Measurements from ENCODE around the gene SSR1.
"Not testable (repeated sequence)": the region's sequence is repeated elsewhere in the genome, so short reads cannot be mapped to it uniquely, and the experiment has no call there.

SSR1 gene

DNA sequence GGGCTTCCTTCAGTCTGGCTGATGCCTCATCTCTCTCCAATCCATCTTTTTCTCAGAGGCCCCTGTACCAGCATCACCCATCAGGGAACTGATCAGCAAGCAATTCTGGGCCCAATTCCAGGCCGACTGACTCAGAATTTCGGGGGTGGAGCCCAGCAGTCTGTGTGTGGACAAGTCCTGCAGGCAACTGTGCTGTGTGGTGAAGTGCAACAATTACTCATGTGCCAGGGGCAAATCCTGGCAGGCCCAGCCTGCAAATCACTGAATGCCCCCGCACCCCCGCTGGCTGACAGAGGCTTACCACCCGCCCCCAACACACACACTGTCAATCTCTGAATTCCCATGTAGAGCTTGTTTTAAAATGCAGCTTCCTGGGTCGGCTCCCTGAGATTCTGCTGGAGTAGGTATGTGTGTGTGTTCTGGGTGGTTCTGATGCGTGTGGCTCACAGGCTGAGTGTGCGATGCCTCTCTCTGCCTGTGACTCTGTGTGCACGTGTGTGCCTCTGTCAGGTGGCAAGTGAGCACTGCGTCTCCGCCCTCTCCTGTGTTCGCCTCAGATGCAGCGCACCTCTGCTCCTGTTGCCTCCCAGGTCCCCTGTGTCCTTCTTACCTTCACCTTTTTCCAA is 45.4 kb downstream of the SSR1 start:
- TF ChIP-seq, protein P1, sequence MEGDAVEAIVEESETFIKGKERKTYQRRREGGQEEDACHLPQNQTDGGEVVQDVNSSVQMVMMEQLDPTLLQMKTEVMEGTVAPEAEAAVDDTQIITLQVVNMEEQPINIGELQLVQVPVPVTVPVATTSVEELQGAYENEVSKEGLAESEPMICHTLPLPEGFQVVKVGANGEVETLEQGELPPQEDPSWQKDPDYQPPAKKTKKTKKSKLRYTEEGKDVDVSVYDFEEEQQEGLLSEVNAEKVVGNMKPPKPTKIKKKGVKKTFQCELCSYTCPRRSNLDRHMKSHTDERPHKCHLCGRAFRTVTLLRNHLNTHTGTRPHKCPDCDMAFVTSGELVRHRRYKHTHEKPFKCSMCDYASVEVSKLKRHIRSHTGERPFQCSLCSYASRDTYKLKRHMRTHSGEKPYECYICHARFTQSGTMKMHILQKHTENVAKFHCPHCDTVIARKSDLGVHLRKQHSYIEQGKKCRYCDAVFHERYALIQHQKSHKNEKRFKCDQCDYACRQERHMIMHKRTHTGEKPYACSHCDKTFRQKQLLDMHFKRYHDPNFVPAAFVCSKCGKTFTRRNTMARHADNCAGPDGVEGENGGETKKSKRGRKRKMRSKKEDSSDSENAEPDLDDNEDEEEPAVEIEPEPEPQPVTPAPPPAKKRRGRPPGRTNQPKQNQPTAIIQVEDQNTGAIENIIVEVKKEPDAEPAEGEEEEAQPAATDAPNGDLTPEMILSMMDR (IDR thresholded peaks at IDR 0.05; ENCODE audit: insufficient read depth, low read length, poor library complexity, severe bottlenecking), result no peak
- TF ChIP-seq EZH2phosphoT487 (conservative IDR thresholded peaks at IDR 0.05; ENCODE audit: low read length), result no peak
- Histone ChIP-seq H4K20me1 (ENCODE audit: low read depth, low read length) (no peaks in the 10 kb centered on the region), H3K9me2 (replicated peaks; ENCODE audit: insufficient read depth, low read length) (no peaks in the 10 kb centered on the region), H3K4me3 (ENCODE audit: insufficient read depth, low read length, poor library complexity, severe bottlenecking) (no peak overlapping the region), H3K36me3 (ENCODE audit: low read length) (no peaks in the 10 kb centered on the region), H2AFZ (ENCODE audit: low read depth, low read length, severe bottlenecking) (no peak overlapping the region), H3K27me3 (ENCODE audit: low read length) (no peaks in the 10 kb centered on the region), H3K4me2 (ENCODE audit: low read depth, low read length, poor library complexity, severe bottlenecking) (no peak overlapping the region), H3K9ac (ENCODE audit: low read length) (no peak overlapping the region), H3K9me3 (ENCODE audit: insufficient read depth, low read length) (no peaks in the 10 kb centered on the region), H3K27ac (ENCODE audit: low read depth, low read length) (no peak overlapping the region), H3K79me2 (ENCODE audit: insufficient read depth, low read length) (no peaks in the 10 kb centered on the region), H3F3A (ENCODE audit: insufficient read depth) (no peaks in the 10 kb centered on the region)

DNA sequence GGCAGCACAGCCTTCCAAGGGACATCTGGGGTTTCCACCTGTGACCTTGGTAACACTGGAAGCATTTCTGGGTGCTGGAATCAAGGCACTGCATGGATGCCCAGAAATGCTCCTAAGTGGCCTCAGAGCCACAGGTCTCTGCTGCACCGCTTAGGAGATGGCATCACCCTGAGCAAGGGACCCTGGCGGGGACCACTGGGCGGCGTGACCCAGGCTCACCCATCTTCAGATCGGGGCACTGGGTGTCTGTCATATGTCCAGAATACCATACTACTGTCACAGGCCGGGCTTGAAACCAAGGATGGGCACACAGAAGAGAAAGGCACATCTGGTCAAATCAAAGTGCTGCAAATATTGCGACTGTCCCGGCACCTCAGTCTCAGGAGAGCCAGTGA is 45.9 kb downstream of the SSR1 start:
- Histone ChIP-seq H3K4me2 (ENCODE audit: low read depth, low read length, poor library complexity, severe bottlenecking) (no peak overlapping the region), H3K9ac (ENCODE audit: low read length) (no peak overlapping the region), H3K9me3 (ENCODE audit: insufficient read depth, low read length) (no peaks in the 10 kb centered on the region), H3K27ac (ENCODE audit: low read depth, low read length) (no peak overlapping the region), H3K9me2 (replicated peaks; ENCODE audit: insufficient read depth, low read length) (no peaks in the 10 kb centered on the region), H3F3A (ENCODE audit: insufficient read depth) (no peaks in the 10 kb centered on the region), H3K27me3 (ENCODE audit: low read length) (no peaks in the 10 kb centered on the region), H3K4me3 (ENCODE audit: insufficient read depth, low read length, poor library complexity, severe bottlenecking) (no peak overlapping the region), H4K20me1 (ENCODE audit: low read depth, low read length) (no peaks in the 10 kb centered on the region), H3K79me2 (ENCODE audit: insufficient read depth, low read length) (no peaks in the 10 kb centered on the region), H3K36me3 (ENCODE audit: low read length) (no peaks in the 10 kb centered on the region), H2AFZ (ENCODE audit: low read depth, low read length, severe bottlenecking) (no peak overlapping the region)
- TF ChIP-seq, protein P1 (IDR thresholded peaks at IDR 0.05; ENCODE audit: insufficient read depth, low read length, poor library complexity, severe bottlenecking), result no peak
- TF ChIP-seq EZH2phosphoT487 (conservative IDR thresholded peaks at IDR 0.05; ENCODE audit: low read length), result no peak

DNA sequence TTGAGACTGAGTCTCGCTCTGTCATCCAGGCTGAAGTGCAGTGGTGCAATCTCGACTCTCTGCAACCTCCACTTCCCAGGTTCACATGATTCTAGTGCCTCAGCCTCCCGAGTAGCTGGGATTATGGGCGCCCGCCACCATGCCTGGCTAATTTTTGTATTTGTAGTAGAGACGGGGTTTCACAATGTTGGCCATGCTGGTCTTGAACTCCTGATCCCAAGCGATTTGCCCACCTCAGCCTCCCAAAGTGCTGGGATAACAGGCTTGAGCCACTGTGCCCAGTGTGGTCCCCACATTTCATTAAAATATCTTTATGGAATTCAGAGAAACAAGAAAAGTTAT is 47.6 kb downstream of the SSR1 start:
- H3K79me2 ChIP-seq (ENCODE audit: insufficient read depth, low read length); H3F3A ChIP-seq (ENCODE audit: insufficient read depth); H3K4me3 ChIP-seq (ENCODE audit: insufficient read depth, low read length, poor library complexity, severe bottlenecking); H3K27me3 ChIP-seq (ENCODE audit: low read length); H3K9me3 ChIP-seq (ENCODE audit: insufficient read depth, low read length); H4K20me1 ChIP-seq (ENCODE audit: low read depth, low read length); H3K9ac ChIP-seq (ENCODE audit: low read length); H3K9me2 ChIP-seq (replicated peaks; ENCODE audit: insufficient read depth, low read length); H3K36me3 ChIP-seq (ENCODE audit: low read length); H3K4me2 ChIP-seq (ENCODE audit: low read depth, low read length, poor library complexity, severe bottlenecking); H3K27ac ChIP-seq (ENCODE audit: low read depth, low read length); H2AFZ ChIP-seq (ENCODE audit: low read depth, low read length, severe bottlenecking): not testable (repeated sequence)

DNA sequence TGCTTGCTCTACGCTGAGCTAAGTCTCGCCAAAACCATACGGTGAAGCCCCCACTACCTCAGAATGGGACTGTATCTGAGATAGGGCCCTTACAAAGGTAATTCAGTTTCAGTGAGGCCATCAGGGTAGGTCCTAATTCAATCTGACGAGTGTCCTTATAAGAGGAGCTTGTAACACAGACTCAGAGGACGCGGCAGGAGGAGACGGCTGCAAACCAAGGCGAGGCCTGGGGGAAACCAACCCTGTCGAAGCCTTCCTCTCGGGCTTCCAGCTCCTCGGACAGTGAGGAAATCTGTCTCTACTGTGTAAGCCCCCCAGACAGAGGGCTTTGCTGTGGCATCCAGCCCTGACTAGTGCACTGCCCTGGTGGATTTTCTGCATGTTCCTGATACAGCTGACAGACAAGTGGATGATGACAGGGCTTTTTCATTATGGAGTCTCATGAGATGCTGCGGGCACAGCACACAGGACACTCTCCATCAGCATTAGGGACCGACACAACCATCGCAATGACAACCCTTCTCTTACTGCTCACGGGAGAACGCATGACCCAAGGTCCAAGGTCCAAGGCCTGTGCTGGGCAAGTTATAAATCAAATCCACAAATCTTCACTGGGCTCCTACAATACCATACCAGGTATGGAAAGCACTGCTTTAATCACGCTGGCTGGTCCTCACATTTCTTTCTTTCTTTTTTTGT is 48.2 kb downstream of the SSR1 start:
- Histone ChIP-seq H3F3A (ENCODE audit: insufficient read depth) (no peaks in the 10 kb centered on the region), H4K20me1 (ENCODE audit: low read depth, low read length) (no peaks in the 10 kb centered on the region), H3K4me2 (ENCODE audit: low read depth, low read length, poor library complexity, severe bottlenecking) (no peak overlapping the region), H3K4me3 (ENCODE audit: insufficient read depth, low read length, poor library complexity, severe bottlenecking) (no peak overlapping the region), H3K36me3 (ENCODE audit: low read length) (no peaks in the 10 kb centered on the region), H3K79me2 (ENCODE audit: insufficient read depth, low read length) (no peaks in the 10 kb centered on the region), H3K9ac (ENCODE audit: low read length) (no peak overlapping the region), H3K9me2 (replicated peaks; ENCODE audit: insufficient read depth, low read length) (no peaks in the 10 kb centered on the region), H2AFZ (ENCODE audit: low read depth, low read length, severe bottlenecking) (no peak overlapping the region), H3K27me3 (ENCODE audit: low read length) (no peaks in the 10 kb centered on the region), H3K9me3 (ENCODE audit: insufficient read depth, low read length) (no peaks in the 10 kb centered on the region), H3K27ac (ENCODE audit: low read depth, low read length) (no peak overlapping the region)
- TF ChIP-seq, protein P1 (IDR thresholded peaks at IDR 0.05; ENCODE audit: insufficient read depth, low read length, poor library complexity, severe bottlenecking), result no peak
- TF ChIP-seq EZH2phosphoT487 (conservative IDR thresholded peaks at IDR 0.05; ENCODE audit: low read length), result no peak

Data from SU-DHL-6 (cell line).